GM23338 (cell line): ENCODE measurements around the gene NOXA1.

Source experiments
- CREB1 ChIP-seq: fragments of 250-450 bp; sonication (Bioruptor Pico); IDR thresholded peaks from 2 replicates; pipeline ENCODE4 v1.5.0; 2020; ENCODE audit warnings: low read depth, mild to moderate bottlenecking, moderate library complexity
- CTCF ChIP-seq, 2 experiments: fragments of 200-600 bp in 1 of 2; sonication (generic) in 1 of 2; conservative IDR thresholded peaks; 2 replicates each; pipeline versions ENCODE4 v1.5.1 to v1.6.1; 2016 to 2017; ENCODE audit warnings: antibody characterized with exemption in 2 of 2, low read depth in 2 of 2, mild to moderate bottlenecking in 2 of 2, moderate library complexity in 1 of 2
- ETS1 ChIP-seq: IDR thresholded peaks from 2 replicates; pipeline ENCODE4 v1.6.1; 2016; ENCODE audit warnings: antibody characterized with exemption
- EZH2 ChIP-seq: fragments of 200-600 bp; sonication (generic); IDR thresholded peaks from one replicate; pipeline ENCODE4 v1.8.0; 2017; ENCODE audit warnings: antibody characterized with exemption, mild to moderate bottlenecking, low read depth; ENCODE audit not compliant: unreplicated experiment
- EZH2phosphoT487 ChIP-seq: fragments of 200-600 bp; sonication (generic); IDR thresholded peaks from one replicate; pipeline ENCODE4 v1.8.1; 2018; ENCODE audit warnings: antibody characterized with exemption; ENCODE audit not compliant: unreplicated experiment
- JUNB ChIP-seq: IDR thresholded peaks from one replicate; pipeline ENCODE4 v1.6.1; 2016; ENCODE audit warnings: antibody characterized with exemption; ENCODE audit not compliant: unreplicated experiment
- NANOG ChIP-seq: IDR thresholded peaks from 2 replicates; pipeline ENCODE4 v1.6.1; 2016; ENCODE audit warnings: antibody characterized with exemption, borderline replicate concordance
- POLR2AphosphoS5 ChIP-seq: IDR thresholded peaks from 2 replicates; pipeline ENCODE4 v1.6.1; 2016; ENCODE audit warnings: antibody characterized with exemption, low read depth
- REST ChIP-seq: IDR thresholded peaks from one replicate; pipeline ENCODE4 v1.6.1; 2018; ENCODE audit warnings: antibody characterized with exemption; ENCODE audit not compliant: unreplicated experiment
- STAT1 ChIP-seq: IDR thresholded peaks from one replicate; pipeline ENCODE4 v1.6.1; 2016; ENCODE audit warnings: antibody characterized with exemption; ENCODE audit not compliant: unreplicated experiment
- ZNF114 ChIP-seq: fragments of 250-450 bp; sonication (Bioruptor Pico); IDR thresholded peaks from 2 replicates; pipeline ENCODE4 v1.5.0; 2020; ENCODE audit warnings: mild to moderate bottlenecking, moderate library complexity
- ZNF331 ChIP-seq: fragments of 250-450 bp; sonication (Bioruptor Pico); IDR thresholded peaks from 2 replicates; pipeline ENCODE4 v1.5.0; 2020; ENCODE audit warnings: low read depth, mild to moderate bottlenecking, moderate library complexity

GRCh38 chr9:137415451-137415850, 7.7 kb upstream of the NOXA1 start:
- TF ChIP-seq CTCF (conservative IDR thresholded peaks at IDR 0.05; ENCODE audit: low read depth in 2 of 2) (no peak), POLR2AphosphoS5 (no peak), EZH2 (no peak), ETS1 (no peak), ZNF331 (no peak), JUNB (no peak), EZH2phosphoT487 (no peak), ZNF114 (CRISPR knock-in tag) (no peak), STAT1 (no peak), CREB1 (no peak), REST (no peak), NANOG (no peak)
